Gastrocnemius medialis (tissue), 4 donors: ENCODE results near the gene MRPL10. TPM values are rescaled to one million over a fixed set of nuclear protein-coding genes. Genes with fewer than 3 reads are reported as not detected.

ENCODE experiments used
- ATAC-seq, 2 donors: fragments of 150-250 bp; one replicate each; pipeline ENCODE4 v1.9.1; 2016
- DNase-seq, 2 donors: peaks; one replicate each; pipeline ENCODE4 v3.0.0-alpha.2; 2019
- H3K27ac ChIP-seq, 4 donors: fragments of 200-600 bp; sonication (generic); 1 replicate in 1 of 4; 2 replicates in 3 of 4; pipeline ENCODE4 v1.5.1; 2016 to 2018; ENCODE audit warnings: mild to moderate bottlenecking in 2 of 4, moderate library complexity in 1 of 4
- H3K27me3 ChIP-seq, 3 donors: fragments of 200-600 bp; sonication (generic) in 2 of 3; 1 replicate in 1 of 3; 2 replicates in 2 of 3; pipeline versions ENCODE4 v1.5.1 to v1.6.0; 2016 to 2019; ENCODE audit warnings: mild to moderate bottlenecking in 1 of 3, moderate library complexity in 1 of 3
- H3K36me3 ChIP-seq, 2 donors: fragments of 200-600 bp; sonication (generic) in 1 of 2; one replicate each; pipeline ENCODE4 v1.5.1; 2017 to 2018
- H3K4me1 ChIP-seq, 2 donors: fragments of 200-600 bp; sonication (generic) in 1 of 2; one replicate each; pipeline ENCODE4 v1.5.1; 2016 to 2017; ENCODE audit warnings: mild to moderate bottlenecking in 2 of 2
- H3K4me3 ChIP-seq, 4 donors: fragments of 200-600 bp; sonication (generic) in 3 of 4; 1 replicate in 1 of 4; 2 replicates in 3 of 4; pipeline ENCODE4 v1.5.1; 2016 to 2019; ENCODE audit warnings: mild to moderate bottlenecking in 2 of 4
- H3K9me3 ChIP-seq, 3 donors: fragments of 200-600 bp; sonication (generic) in 2 of 3; 1 replicate in 1 of 3; 2 replicates in 2 of 3; pipeline ENCODE4 v1.5.1; 2016 to 2019
- CTCF ChIP-seq, 5 experiments: fragments of 450-650 bp in 3 of 5; fragments of 200-600 bp in 2 of 5; sonication (generic) in 2 of 5; IDR thresholded peaks in 4 of 5; conservative IDR thresholded peaks in 1 of 5; 1 replicate in 4 of 5; 2 replicates in 1 of 5; pipeline ENCODE4 v1.5.1; 2016 to 2019; ENCODE audit warnings: antibody characterized with exemption in 5 of 5, mild to moderate bottlenecking in 3 of 5, moderate library complexity in 3 of 5
- POLR2A ChIP-seq, 2 donors: fragments of 450-650 bp; IDR thresholded peaks; one replicate each; pipeline ENCODE4 v1.6.1; 2017; ENCODE audit warnings: antibody characterized with exemption in 2 of 2, mild to moderate bottlenecking in 2 of 2, moderate library complexity in 2 of 2
- in situ Hi-C, 4 donors: fragments of 200-750 bp; cut with MboI; loops; one replicate each; pipeline versions ENCODE4 v1.15.0 to v1.8.0; 2017; ENCODE audit warnings: low sequenced_read_pairs in 4 of 4
- intact Hi-C: fragments of 100-400 bp; cut with DNase I; formaldehyde crosslinking; loops from one replicate; pipeline ENCODE4 v1.15.1; 2023; ENCODE audit warnings: low total_unique reads
- total RNA-seq, 4 donors: library from RNA; depleted of rRNA; stranded (reverse); fragments of >200 nt; gene quantifications; one replicate each; pipeline versions ENCODE4 v1.1.0 to v1.2.3, GENCODE V29; 2016

MRPL10 gene
- total RNA-seq: 10 to 100 TPM; 38.6 to 76.5 (median 49.6) TPM

- Histone ChIP-seq H3K4me1 (peaks cover 15 to 22% of the 10 kb centered on the region in 2 donors), H3K27me3 (no peaks in the 10 kb centered on the region), H3K4me3 (peak within 1 kb of the TSS; percentile 77 to 92 (median 80)), H3K36me3 (peaks cover 0 to 28% of the 10 kb centered on the region in 2 donors), H3K9me3 (no peaks in the 10 kb centered on the region), H3K27ac (peak within 1 kb of the TSS; percentile 73 to 79 (median 76))
- TF ChIP-seq POLR2A (IDR thresholded peaks at IDR 0.05) (peak; percentile 79 to 91), CTCF (IDR thresholded peaks at IDR 0.05 in 4 of 5, conservative IDR thresholded peaks at IDR 0.05 in 1 of 5) (peak in 3 of 5 experiments; percentile 12 to 28 (median 22))
- in situ Hi-C loops: loop anchor here in 1 of 4 donors (25.0 kb wide), 1 partner anchor 306 kb away; no protein-coding TSS in a partner anchor
- DNase-seq (peak; percentile 83 to 88), ATAC-seq (peak; percentile 91 to 94)
- intact Hi-C loops: loop anchor here (1.0 to 2.0 kb wide), 3 partner anchors 64 to 215 kb away; partner anchors contain the start of gene CDK5RAP3
Measured at GRCh38 chr17:47831003-47831933, at the start of gene MRPL10, which contains the start of gene LRRC46. Gene MRPL10 (minus strand): TSS chr17:47831541. CDS start chr17:47831511, 30 bp downstream. Gene LRRC46 (plus strand): TSS chr17:47831670. CDS start chr17:47831990, 320 bp downstream.

GRCh38 chr17:47879776-47880454 lies 48.6 kb upstream of the MRPL10 start:
- no peaks in the 10 kb centered on the region for H3K36me3 ChIP-seq
- no peak for TF ChIP-seq POLR2A (IDR thresholded peaks at IDR 0.05)
- TF ChIP-seq CTCF (IDR thresholded peaks at IDR 0.05 in 4 of 5, conservative IDR thresholded peaks at IDR 0.05 in 1 of 5): no peak
- H3K4me1 ChIP-seq: peaks cover 4 to 5% of the 10 kb centered on the region in 2 donors
- H3K4me3 ChIP-seq: no peak overlapping the region
- intact Hi-C loops: no loop called here
- DNase-seq (no peak), ATAC-seq (no peak)
- no peak overlapping the region for H3K27ac ChIP-seq
- in situ Hi-C loops: no loop called here
- H3K27me3 ChIP-seq: peaks cover 15 to 22% (median 16%) of the 10 kb centered on the region in 3 donors
- no peaks in the 10 kb centered on the region for H3K9me3 ChIP-seq

GRCh38 chr17:47879028-47879585 lies 47.8 kb upstream of the MRPL10 start:
- H3K4me3 ChIP-seq: no peak overlapping the region
- in situ Hi-C loops (no loop called here), intact Hi-C loops (no loop called here)
- no peaks in the 10 kb centered on the region for H3K9me3 ChIP-seq
- no peaks in the 10 kb centered on the region for H3K36me3 ChIP-seq
- no peak for ATAC-seq
- TF ChIP-seq POLR2A (IDR thresholded peaks at IDR 0.05): no peak
- H3K27me3 ChIP-seq: peaks cover 19 to 27% (median 19%) of the 10 kb centered on the region in 3 donors
- H3K27ac ChIP-seq: no peak overlapping the region
- H3K4me1 ChIP-seq: peaks cover 4 to 5% of the 10 kb centered on the region in 2 donors
- no peak for DNase-seq

GRCh38 chr17:47878203-47879027 lies 47.1 kb upstream of the MRPL10 start:
- DNase-seq (no peak), ATAC-seq (no peak)
- no peak overlapping the region for H3K27ac ChIP-seq
- no peaks in the 10 kb centered on the region for H3K9me3 ChIP-seq
- no peak overlapping the region for H3K4me3 ChIP-seq
- peaks cover 19 to 31% (median 23%) of the 10 kb centered on the region in 3 donors for H3K27me3 ChIP-seq
- TF ChIP-seq CTCF (IDR thresholded peaks at IDR 0.05 in 4 of 5, conservative IDR thresholded peaks at IDR 0.05 in 1 of 5) (no peak), POLR2A (IDR thresholded peaks at IDR 0.05) (no peak)
- H3K4me1 ChIP-seq: peaks cover 4 to 5% of the 10 kb centered on the region in 2 donors
- no peaks in the 10 kb centered on the region for H3K36me3 ChIP-seq
- intact Hi-C loops: no loop called here
- in situ Hi-C loops: no loop called here
